Endothelial cell of umbilical vein (primary cell): ENCODE results near the gene RAB11FIP2. TPM values are rescaled to one million over a fixed set of nuclear protein-coding genes. Genes with fewer than 3 reads are reported as not detected.

Experiments
- BruUV-seq: library from RNA; stranded (reverse); fragments of 400-500 nt; replicated peaks from 2 replicates; lab custom pipeline; 2021; lab: Mats Ljungman, UMichigan
- CTCF ChIA-PET: fragments of 300-600, 350-600 bp; sonication (Branson Sonifier 250); formaldehyde crosslinking; loops from one replicate; lab custom pipeline; 2021; ENCODE audit warnings: antibody characterized with exemption, inconsistent platforms; lab: Charles Lee
- POLR2A ChIA-PET: fragments of 300-600, 350-600 bp; sonication (Branson Sonifier 250); formaldehyde crosslinking; loops from one replicate; lab custom pipeline; 2021; ENCODE audit warnings: antibody characterized with exemption, inconsistent platforms; lab: Charles Lee
- DNase-seq: peaks from one replicate; pipeline ENCODE4 v3.0.0-alpha.2; 2011; ENCODE audit warnings: low read depth, low spot score
- FAIRE-seq: peaks from 2 replicates; lab custom pipeline; 2011; peaks lifted over from hg19 to GRCh38; lab: Jason Lieb, UNC
- H2AFZ ChIP-seq: 2 replicates; pipeline ENCODE4 v1.6.0; 2012; ENCODE audit warnings: low read depth, low read length, control low read depth, inconsistent platforms
- H3K27ac ChIP-seq: 2 replicates; pipeline ENCODE4 v1.5.1; 2011; ENCODE audit warnings: low read depth, mild to moderate bottlenecking, control low read depth, low read length, moderate library complexity; ENCODE audit not compliant: insufficient read depth
- H3K27me3 ChIP-seq, 2 experiments: 2 replicates each; pipeline versions ENCODE4 v1.6.0 to v1.6.1; 2011; ENCODE audit warnings: low read length in 2 of 2, mixed read lengths in 1 of 2; ENCODE audit not compliant: control insufficient read depth in 2 of 2, insufficient read depth in 2 of 2
- H3K36me3 ChIP-seq, 2 experiments: 2 replicates in 1 of 2; 3 replicates in 1 of 2; pipeline ENCODE4 v1.5.1; 2011; ENCODE audit warnings: low read length in 2 of 2, mild to moderate bottlenecking in 1 of 2, moderate library complexity in 1 of 2; ENCODE audit not compliant: control insufficient read depth in 2 of 2, insufficient read depth in 2 of 2; ENCODE audit errors: extremely low read depth in 1 of 2
- H3K4me1 ChIP-seq: 3 replicates; pipeline ENCODE4 v1.5.1; 2011; ENCODE audit warnings: mild to moderate bottlenecking, low read length; ENCODE audit not compliant: control insufficient read depth, insufficient read depth; ENCODE audit errors: extremely low read depth
- H3K4me2 ChIP-seq: 2 replicates; pipeline ENCODE4 v1.6.1; 2011; ENCODE audit warnings: low read length, control low read depth, mixed read lengths; ENCODE audit not compliant: insufficient read depth
- H3K4me3 ChIP-seq, 3 experiments: fragments of 200-600 bp in 1 of 3; sonication (generic), shearing (Covaris generic) in 1 of 3; replicated peaks in 1 of 3; 2 replicates each; pipeline ENCODE4 v1.5.1; 2011 to 2016; ENCODE audit warnings: control low read depth in 3 of 3, low read length in 3 of 3, mild to moderate bottlenecking in 2 of 3, inconsistent platforms in 1 of 3, low read depth in 1 of 3, moderate library complexity in 1 of 3; ENCODE audit not compliant: insufficient read depth in 1 of 3
- H3K79me2 ChIP-seq: 2 replicates; pipeline ENCODE4 v1.6.0; 2012; ENCODE audit warnings: low read length, inconsistent platforms; ENCODE audit not compliant: control insufficient read depth, insufficient read depth
- H3K9ac ChIP-seq: replicated peaks from 2 replicates; pipeline ENCODE3; 2011; ENCODE audit warnings: low read length, control low read depth; ENCODE audit not compliant: insufficient read depth; ENCODE audit errors: extremely low read depth
- H3K9me1 ChIP-seq: replicated peaks from 3 replicates; pipeline ENCODE4 v1.6.0; 2011; ENCODE audit warnings: mild to moderate bottlenecking, low read length; ENCODE audit not compliant: control insufficient read depth, insufficient read depth; ENCODE audit errors: extremely low read depth
- H3K9me3 ChIP-seq: replicated peaks from 2 replicates; pipeline ENCODE4 v1.5.1; 2012; ENCODE audit warnings: low read length, inconsistent platforms; ENCODE audit not compliant: control insufficient read depth, insufficient read depth
- H4K20me1 ChIP-seq: replicated peaks from 2 replicates; pipeline ENCODE3; 2011; ENCODE audit warnings: mild to moderate bottlenecking, low read length; ENCODE audit not compliant: control insufficient read depth, insufficient read depth; ENCODE audit errors: extremely low read depth
- EZH2 ChIP-seq: IDR thresholded peaks from 2 replicates; pipeline ENCODE4 v1.6.1; 2012; ENCODE audit warnings: borderline replicate concordance, low read depth, mild to moderate bottlenecking, moderate library complexity, low read length, inconsistent platforms; ENCODE audit not compliant: severe bottlenecking
- FOS ChIP-seq: IDR thresholded peaks from 2 replicates; pipeline ENCODE4 v1.6.1; 2011; ENCODE audit warnings: mild to moderate bottlenecking, low read length, moderate library complexity, borderline replicate concordance; ENCODE audit not compliant: insufficient read depth
- GATA2 ChIP-seq: IDR thresholded peaks from 2 replicates; pipeline ENCODE4 v1.7.0; 2011; ENCODE audit warnings: low read depth, mild to moderate bottlenecking, moderate library complexity, mixed read lengths, low read length; ENCODE audit not compliant: insufficient read length, insufficient read depth
- JUN ChIP-seq: IDR thresholded peaks from 2 replicates; pipeline ENCODE4 v1.6.1; 2011; ENCODE audit warnings: borderline replicate concordance, low read depth; ENCODE audit not compliant: insufficient read length, insufficient read depth
- MYC ChIP-seq: IDR thresholded peaks from one replicate; pipeline ENCODE4 v1.6.1; 2011; ENCODE audit warnings: mild to moderate bottlenecking, low read depth, low read length
- POLR2A ChIP-seq: IDR thresholded peaks from 2 replicates; pipeline ENCODE4 v1.6.1; 2012; ENCODE audit warnings: low read depth, mild to moderate bottlenecking, control low read depth, low read length
- POLR2AphosphoS5 ChIP-seq: IDR thresholded peaks from 2 replicates; pipeline ENCODE4 v1.6.1; 2012; ENCODE audit warnings: low read depth, mild to moderate bottlenecking, control low read depth, low read length, moderate library complexity; ENCODE audit not compliant: insufficient read depth
- dilution Hi-C: fragments of 300-500 bp; cut with MboI; formaldehyde crosslinking; loops from one replicate; pipeline ENCODE4 v1.15.0; 2019; ENCODE audit warnings: low sequenced_read_pairs; ENCODE audit not compliant: extremely low pct_ligation_motif_present
- intact Hi-C: fragments of 100-400 bp; cut with micrococcal nuclease; formaldehyde crosslinking; loops from one replicate; pipeline ENCODE4 v1.10.0; 2022
- polyA plus RNA-seq, 4 experiments: library from polyadenylated mRNA; depleted of rRNA in 3 of 4; stranded (reverse) in 3 of 4; unstranded in 1 of 4; fragments of >200 nt; gene quantifications; 2 replicates each; pipeline versions ENCODE4 v1.2.1 to v1.2.3, GENCODE V29; 2011 to 2012; ENCODE audit warnings: missing spikeins in 1 of 4
- total RNA-seq: library from RNA; stranded (reverse); gene quantifications from 2 replicates; pipeline ENCODE4 v1.2.3, GENCODE V29; 2021
- TF ChIP-seq, protein P1 (sequence below), 2 donors: IDR thresholded peaks; 1 replicate in 1 of 2; 2 replicates in 1 of 2; pipeline ENCODE4 v1.5.1; 2011; ENCODE audit warnings: low read length in 2 of 2, mild to moderate bottlenecking in 2 of 2, moderate library complexity in 2 of 2, control low read depth in 1 of 2, inconsistent platforms in 1 of 2, low read depth in 1 of 2; ENCODE audit not compliant: insufficient read depth in 1 of 2; ENCODE audit errors: extremely low read depth in 1 of 2
- TF ChIP-seq, protein P2 (sequence below): IDR thresholded peaks from 2 replicates; pipeline ENCODE4 v1.6.1; 2011; ENCODE audit not compliant: insufficient read depth, insufficient read length

Gene RAB11FIP2
- total and polyA plus RNA-seq, 2 donors (not counting 3 experiments of a cell fraction or from before 2014, with no cell fraction given) = 1.9 to 8.6 TPM

DNA sequence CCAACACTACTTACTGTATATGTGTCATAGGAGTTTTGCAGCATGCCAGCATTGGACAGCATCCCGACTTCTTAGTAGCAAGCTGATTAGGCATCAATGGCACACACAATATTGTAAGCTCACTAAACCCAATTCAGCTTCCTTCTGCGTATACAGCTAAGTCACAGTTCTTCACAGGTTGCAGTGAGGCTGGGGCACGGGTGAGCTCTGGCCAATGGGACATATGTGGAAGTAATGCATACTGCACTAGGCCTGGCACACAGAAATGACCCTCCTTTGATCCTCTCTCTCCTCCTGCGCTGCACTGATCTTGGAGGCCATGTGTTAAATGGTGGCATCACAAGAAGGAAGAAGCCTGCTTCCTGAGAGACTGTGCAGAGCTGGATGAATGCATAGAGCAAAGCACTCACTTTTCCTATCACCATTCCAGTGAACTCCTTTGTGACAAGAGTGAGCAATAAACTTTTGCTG, 11.9 kb downstream of the RAB11FIP2 start:
- Histone ChIP-seq H3K27me3 (no peaks in the 10 kb centered on the region), H3K4me3 (no peak overlapping the region), H3K9ac (no peak overlapping the region), H4K20me1 (no peaks in the 10 kb centered on the region), H3K4me2 (no peak overlapping the region), H3K36me3 (peaks cover 0 to 3% of the 10 kb centered on the region in 2 experiments), H2AFZ (no peak overlapping the region), H3K27ac (no peak overlapping the region), H3K4me1 (peaks cover 3% of the 10 kb centered on the region), H3K79me2 (no peaks in the 10 kb centered on the region), H3K9me3 (no peaks in the 10 kb centered on the region), H3K9me1 (no peaks in the 10 kb centered on the region)
- dilution Hi-C loops (no loop called here), intact Hi-C loops (no loop called here)
- no TSS peak for BruUV-seq
- POLR2A ChIA-PET = no interaction called here
- FAIRE-seq (no peak), DNase-seq (no peak)
- TF ChIP-seq, protein P1, sequence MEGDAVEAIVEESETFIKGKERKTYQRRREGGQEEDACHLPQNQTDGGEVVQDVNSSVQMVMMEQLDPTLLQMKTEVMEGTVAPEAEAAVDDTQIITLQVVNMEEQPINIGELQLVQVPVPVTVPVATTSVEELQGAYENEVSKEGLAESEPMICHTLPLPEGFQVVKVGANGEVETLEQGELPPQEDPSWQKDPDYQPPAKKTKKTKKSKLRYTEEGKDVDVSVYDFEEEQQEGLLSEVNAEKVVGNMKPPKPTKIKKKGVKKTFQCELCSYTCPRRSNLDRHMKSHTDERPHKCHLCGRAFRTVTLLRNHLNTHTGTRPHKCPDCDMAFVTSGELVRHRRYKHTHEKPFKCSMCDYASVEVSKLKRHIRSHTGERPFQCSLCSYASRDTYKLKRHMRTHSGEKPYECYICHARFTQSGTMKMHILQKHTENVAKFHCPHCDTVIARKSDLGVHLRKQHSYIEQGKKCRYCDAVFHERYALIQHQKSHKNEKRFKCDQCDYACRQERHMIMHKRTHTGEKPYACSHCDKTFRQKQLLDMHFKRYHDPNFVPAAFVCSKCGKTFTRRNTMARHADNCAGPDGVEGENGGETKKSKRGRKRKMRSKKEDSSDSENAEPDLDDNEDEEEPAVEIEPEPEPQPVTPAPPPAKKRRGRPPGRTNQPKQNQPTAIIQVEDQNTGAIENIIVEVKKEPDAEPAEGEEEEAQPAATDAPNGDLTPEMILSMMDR (IDR thresholded peaks at IDR 0.05; ENCODE audit: extremely low read depth in 1 of 2, insufficient read depth in 1 of 2, low read depth in 1 of 2, low read length in 2 of 2) = no peak
- TF ChIP-seq GATA2 (no peak), EZH2 (no peak), MYC (no peak), POLR2A (no peak), POLR2AphosphoS5 (no peak), JUN (no peak), FOS (no peak)
- TF ChIP-seq, protein P2, sequence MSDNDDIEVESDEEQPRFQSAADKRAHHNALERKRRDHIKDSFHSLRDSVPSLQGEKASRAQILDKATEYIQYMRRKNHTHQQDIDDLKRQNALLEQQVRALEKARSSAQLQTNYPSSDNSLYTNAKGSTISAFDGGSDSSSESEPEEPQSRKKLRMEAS = no peak
- CTCF ChIA-PET = no interaction called here
